ENCODE results near the gene NFIX. TPM values are rescaled to one million over a fixed set of nuclear protein-coding genes. Genes with fewer than 3 reads are reported as not detected.
A peak's percentile ranks its signal among the peaks of the same experiment; 100 is the strongest.

The NFIX gene
- total and polyA plus RNA-seq, 2 of the 13 experiments (the other 11 are each of a cell fraction or from before 2014, with no cell fraction given), result 3.4 to 5.4 TPM

DNA sequence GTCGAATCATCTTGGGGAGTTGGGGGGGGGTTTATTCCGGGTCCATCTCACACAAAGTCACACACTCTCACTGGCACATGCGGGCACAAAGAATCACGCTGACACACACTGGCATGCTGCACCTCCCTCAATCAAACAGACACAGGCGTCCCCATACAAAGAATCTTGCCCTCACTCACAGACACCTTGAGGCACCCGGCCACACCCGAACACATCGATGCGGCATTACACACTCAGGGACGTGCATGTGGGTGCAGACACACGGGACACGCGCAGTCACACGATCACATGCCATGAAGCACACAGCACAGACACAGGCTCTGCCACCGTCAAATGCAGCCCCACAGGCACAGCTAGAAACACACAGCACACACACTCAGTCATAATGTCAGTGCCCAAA is 7.8 kb downstream of the NFIX start:
- no peak overlapping the region for H3K4me2 ChIP-seq (ENCODE audit: low read depth, low read length)
- H3K36me3 ChIP-seq (replicated peaks in 1 of 2; ENCODE audit: control insufficient read depth in 1 of 2, insufficient read depth in 2 of 2, low read length in 2 of 2), result peaks cover 6 to 10% of the 10 kb centered on the region in 2 experiments; a peak in 4 of 5 replicates
- intact Hi-C loops (cut with micrococcal nuclease; ENCODE audit: unreplicated experiment) (no loop called here), in situ Hi-C loops (cut with HindIII; ENCODE audit: extremely low pct_ligation_motif_present, low pct_unique_long_range_greater_than_20kb) (no loop called here)
- no peak overlapping the region for H3K9ac ChIP-seq (ENCODE audit: insufficient read depth, low read depth, low read length)
- no peaks in the 10 kb centered on the region; a peak in 1 of 5 replicates for H3K27me3 ChIP-seq (ENCODE audit: control insufficient read depth in 1 of 2, insufficient read depth in 2 of 2, low read length in 2 of 2)
- DNase-seq (ENCODE audit: low spot score) (no peak), FAIRE-seq (no peak), ATAC-seq (no peak)
- 96% methylated on average over 9 of the region's 15 CpGs for WGBS (ENCODE audit: low lambda C conversion rate)
- H2AFZ ChIP-seq (ENCODE audit: low read length), result no peak overlapping the region
- no peak overlapping the region for H3K27ac ChIP-seq (ENCODE audit: extremely low read length, insufficient read depth, low read length)
- no peak for TF ChIP-seq ZNF274 (CRISPR knock-in tag; IDR thresholded peaks at IDR 0.05)
- TF ChIP-seq NR2C2 (CRISPR knock-in tag; IDR thresholded peaks at IDR 0.05; ENCODE audit: borderline replicate concordance), result no peak
- no peak for TF ChIP-seq GZF1 (CRISPR knock-in tag; IDR thresholded peaks at IDR 0.05)
- no peak for TF ChIP-seq FOXP4 (CRISPR knock-in tag; IDR thresholded peaks at IDR 0.05)
- POLR2A ChIA-PET, result no interaction called here
- H3K4me3 ChIP-seq (replicated peaks in 1 of 3; ENCODE audit: insufficient read depth in 1 of 3, low read depth in 2 of 3, low read length in 3 of 3), result no peak overlapping the region
- H3K9me3 ChIP-seq (ENCODE audit: low read length), result no peaks in the 10 kb centered on the region
- BruUV-seq (replicated peaks), result no TSS peak
- H4K20me1 ChIP-seq (ENCODE audit: insufficient read depth, low read length), result 0 out of 2 replicates have a peak, but pooled peaks cover 4% of the 10 kb centered on the region
- CTCF ChIA-PET (ENCODE audit: low intra/inter-chr PET ratio, low total read pairs), result no interaction called here
- peaks cover 13% of the 10 kb centered on the region for H3K4me1 ChIP-seq (ENCODE audit: insufficient read depth, low read length)
- H3K79me2 ChIP-seq (ENCODE audit: insufficient read depth, low read length), result peaks cover 44% of the 10 kb centered on the region

GRCh38 chr19:13004273-13004672 is 9.0 kb downstream of the NFIX start:
- DNase-seq (ENCODE audit: low spot score) (no peak), FAIRE-seq (no peak), ATAC-seq (no peak)
- H3K9ac ChIP-seq (ENCODE audit: insufficient read depth, low read depth, low read length), result no peak overlapping the region
- peaks cover 13% of the 10 kb centered on the region for H3K4me1 ChIP-seq (ENCODE audit: insufficient read depth, low read length)
- peaks cover 5 to 7% of the 10 kb centered on the region in 2 experiments; a peak in 4 of 5 replicates for H3K36me3 ChIP-seq (replicated peaks in 1 of 2; ENCODE audit: control insufficient read depth in 1 of 2, insufficient read depth in 2 of 2, low read length in 2 of 2)
- 94% methylated on average over 6 of the region's 7 CpGs for WGBS (ENCODE audit: low lambda C conversion rate)
- H3K79me2 ChIP-seq (ENCODE audit: insufficient read depth, low read length), result peaks cover 41% of the 10 kb centered on the region
- H3K4me3 ChIP-seq (replicated peaks in 1 of 3; ENCODE audit: insufficient read depth in 1 of 3, low read depth in 2 of 3, low read length in 3 of 3), result no peak overlapping the region
- intact Hi-C loops (cut with micrococcal nuclease; ENCODE audit: unreplicated experiment) (no loop called here), in situ Hi-C loops (cut with HindIII; ENCODE audit: extremely low pct_ligation_motif_present, low pct_unique_long_range_greater_than_20kb) (no loop called here)
- ChIA-PET CTCF (ENCODE audit: low intra/inter-chr PET ratio, low total read pairs) (no interaction called here), POLR2A (interaction anchor here (1.3 to 3.8 kb wide), 4 partner anchors 9 to 56 kb away, joined by 6 to 16 read pairs (median 10); no protein-coding TSS in a partner anchor)
- no TSS peak for BruUV-seq (replicated peaks)
- no peak overlapping the region for H3K27ac ChIP-seq (ENCODE audit: extremely low read length, insufficient read depth, low read length)
- no peak overlapping the region for H3K4me2 ChIP-seq (ENCODE audit: low read depth, low read length)
- H4K20me1 ChIP-seq (ENCODE audit: insufficient read depth, low read length), result 0 out of 2 replicates have a peak, but pooled peaks cover 4% of the 10 kb centered on the region
- H3K9me3 ChIP-seq (ENCODE audit: low read length), result no peaks in the 10 kb centered on the region
- no peak overlapping the region for H2AFZ ChIP-seq (ENCODE audit: low read length)
- H3K27me3 ChIP-seq (ENCODE audit: control insufficient read depth in 1 of 2, insufficient read depth in 2 of 2, low read length in 2 of 2), result no peaks in the 10 kb centered on the region; a peak in 1 of 5 replicates
- TF ChIP-seq, protein P1, sequence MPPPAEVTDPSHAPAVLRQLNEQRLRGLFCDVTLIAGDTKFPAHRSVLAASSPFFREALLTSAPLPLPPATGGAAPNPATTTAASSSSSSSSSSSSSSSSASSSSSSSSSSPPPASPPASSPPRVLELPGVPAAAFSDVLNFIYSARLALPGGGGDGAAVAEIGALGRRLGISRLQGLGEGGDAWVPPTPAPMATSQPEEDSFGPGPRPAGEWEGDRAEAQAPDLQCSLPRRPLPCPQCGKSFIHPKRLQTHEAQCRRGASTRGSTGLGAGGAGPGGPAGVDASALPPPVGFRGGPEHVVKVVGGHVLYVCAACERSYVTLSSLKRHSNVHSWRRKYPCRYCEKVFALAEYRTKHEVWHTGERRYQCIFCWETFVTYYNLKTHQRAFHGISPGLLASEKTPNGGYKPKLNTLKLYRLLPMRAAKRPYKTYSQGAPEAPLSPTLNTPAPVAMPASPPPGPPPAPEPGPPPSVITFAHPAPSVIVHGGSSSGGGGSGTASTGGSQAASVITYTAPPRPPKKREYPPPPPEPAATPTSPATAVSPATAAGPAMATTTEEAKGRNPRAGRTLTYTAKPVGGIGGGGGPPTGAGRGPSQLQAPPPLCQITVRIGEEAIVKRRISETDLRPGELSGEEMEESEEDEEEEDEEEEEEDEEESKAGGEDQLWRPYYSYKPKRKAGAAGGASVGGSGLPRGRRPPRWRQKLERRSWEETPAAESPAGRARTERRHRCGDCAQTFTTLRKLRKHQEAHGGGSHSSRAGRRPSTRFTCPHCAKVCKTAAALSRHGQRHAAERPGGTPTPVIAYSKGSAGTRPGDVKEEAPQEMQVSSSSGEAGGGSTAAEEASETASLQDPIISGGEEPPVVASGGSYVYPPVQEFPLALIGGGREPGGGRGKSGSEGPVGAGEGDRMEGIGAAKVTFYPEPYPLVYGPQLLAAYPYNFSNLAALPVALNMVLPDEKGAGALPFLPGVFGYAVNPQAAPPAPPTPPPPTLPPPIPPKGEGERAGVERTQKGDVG (CRISPR knock-in tag; IDR thresholded peaks at IDR 0.05; ENCODE audit: borderline replicate concordance), result no peak
- TF ChIP-seq SRSF4 (IDR thresholded peaks at IDR 0.05; ENCODE audit: low read depth, low read length, poor library complexity, severe bottlenecking) (no peak), ZNF30 (CRISPR knock-in tag; IDR thresholded peaks at IDR 0.05) (no peak)
- TF ChIP-seq, protein P2, sequence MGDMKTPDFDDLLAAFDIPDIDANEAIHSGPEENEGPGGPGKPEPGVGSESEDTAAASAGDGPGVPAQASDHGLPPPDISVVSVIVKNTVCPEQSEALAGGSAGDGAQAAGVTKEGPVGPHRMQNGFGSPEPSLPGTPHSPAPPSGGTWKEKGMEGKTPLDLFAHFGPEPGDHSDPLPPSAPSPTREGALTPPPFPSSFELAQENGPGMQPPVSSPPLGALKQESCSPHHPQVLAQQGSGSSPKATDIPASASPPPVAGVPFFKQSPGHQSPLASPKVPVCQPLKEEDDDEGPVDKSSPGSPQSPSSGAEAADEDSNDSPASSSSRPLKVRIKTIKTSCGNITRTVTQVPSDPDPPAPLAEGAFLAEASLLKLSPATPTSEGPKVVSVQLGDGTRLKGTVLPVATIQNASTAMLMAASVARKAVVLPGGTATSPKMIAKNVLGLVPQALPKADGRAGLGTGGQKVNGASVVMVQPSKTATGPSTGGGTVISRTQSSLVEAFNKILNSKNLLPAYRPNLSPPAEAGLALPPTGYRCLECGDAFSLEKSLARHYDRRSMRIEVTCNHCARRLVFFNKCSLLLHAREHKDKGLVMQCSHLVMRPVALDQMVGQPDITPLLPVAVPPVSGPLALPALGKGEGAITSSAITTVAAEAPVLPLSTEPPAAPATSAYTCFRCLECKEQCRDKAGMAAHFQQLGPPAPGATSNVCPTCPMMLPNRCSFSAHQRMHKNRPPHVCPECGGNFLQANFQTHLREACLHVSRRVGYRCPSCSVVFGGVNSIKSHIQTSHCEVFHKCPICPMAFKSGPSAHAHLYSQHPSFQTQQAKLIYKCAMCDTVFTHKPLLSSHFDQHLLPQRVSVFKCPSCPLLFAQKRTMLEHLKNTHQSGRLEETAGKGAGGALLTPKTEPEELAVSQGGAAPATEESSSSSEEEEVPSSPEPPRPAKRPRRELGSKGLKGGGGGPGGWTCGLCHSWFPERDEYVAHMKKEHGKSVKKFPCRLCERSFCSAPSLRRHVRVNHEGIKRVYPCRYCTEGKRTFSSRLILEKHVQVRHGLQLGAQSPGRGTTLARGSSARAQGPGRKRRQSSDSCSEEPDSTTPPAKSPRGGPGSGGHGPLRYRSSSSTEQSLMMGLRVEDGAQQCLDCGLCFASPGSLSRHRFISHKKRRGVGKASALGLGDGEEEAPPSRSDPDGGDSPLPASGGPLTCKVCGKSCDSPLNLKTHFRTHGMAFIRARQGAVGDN (CRISPR knock-in tag; IDR thresholded peaks at IDR 0.05), result 0 out of 2 replicates have a peak, but pooled peaks have one; percentile 12
